NCI-H1048 (cell line): ENCODE data around the gene CD200R1.
"Not testable (repeated sequence)": the region's sequence is repeated elsewhere in the genome, so short reads cannot be mapped to it uniquely, and the experiment has no call there.

Experiments
- DNase-seq: peaks from one replicate; lab custom pipeline; 2025; lab: John Stamatoyannopoulos, UW

CD200R1 gene

DNA sequence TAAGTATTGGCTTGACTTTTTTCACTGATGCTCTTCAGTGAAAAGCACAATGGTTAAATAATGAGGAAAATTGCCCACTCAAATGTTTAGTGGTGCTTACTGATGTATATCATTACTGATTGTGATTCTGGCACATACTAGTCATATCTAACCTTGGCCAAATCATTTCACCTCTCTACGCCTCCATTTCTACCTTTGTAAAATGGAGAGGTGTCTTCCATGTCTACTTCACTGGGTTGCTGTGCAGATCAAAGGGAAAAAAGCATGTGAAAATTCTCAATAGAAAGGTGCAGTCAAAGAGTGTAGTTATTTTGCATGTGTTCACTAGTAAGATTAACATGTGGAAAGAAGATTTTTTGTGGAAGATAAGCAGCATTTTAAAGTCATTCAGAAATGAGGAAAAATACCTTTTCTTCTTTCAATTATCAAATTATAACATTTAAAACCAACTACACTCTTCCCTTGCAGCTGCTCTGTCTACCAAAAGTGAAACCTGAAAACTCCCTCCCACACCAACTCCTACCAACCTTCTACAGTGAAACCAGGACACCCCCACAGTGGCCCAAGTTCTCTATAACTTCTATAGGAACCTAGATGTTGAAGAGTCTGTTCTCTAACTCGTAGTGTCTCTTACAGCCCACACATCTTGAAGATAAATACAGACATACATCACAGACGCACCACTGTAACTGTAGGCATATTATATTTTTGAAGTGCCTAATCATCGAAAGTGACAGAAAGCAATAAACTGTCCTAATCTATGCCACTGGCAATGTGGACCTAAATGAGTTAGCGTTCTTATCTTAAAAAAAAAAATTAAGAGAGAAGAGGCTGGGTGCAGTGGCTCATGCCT, 1.4 kb downstream of the CD200R1 start:
- no peak for DNase-seq

- no peak for DNase-seq
These were observed 2.7 kb downstream of the CD200R1 start for GRCh38 chr3:112972158-112972557.

DNA sequence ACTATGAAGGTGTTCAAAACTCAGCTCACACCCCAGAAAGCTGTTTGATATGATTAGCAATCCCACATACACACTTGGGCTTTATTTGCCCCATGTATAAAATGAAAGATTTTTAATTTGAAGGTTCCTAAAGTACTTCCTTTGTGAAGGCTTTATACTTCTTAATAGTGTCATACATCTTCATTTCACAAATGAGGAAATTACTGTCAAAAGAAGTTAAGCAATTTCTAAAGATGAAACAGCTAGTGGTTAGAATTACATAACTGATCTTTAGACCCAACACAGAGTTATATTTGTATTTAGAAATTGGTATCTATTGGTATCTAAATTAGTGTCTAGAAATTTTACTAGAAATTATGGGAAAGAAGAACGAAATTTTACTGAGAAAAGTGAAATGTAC, 7.1 kb downstream of the CD200R1 start:
- no peak for DNase-seq

DNA sequence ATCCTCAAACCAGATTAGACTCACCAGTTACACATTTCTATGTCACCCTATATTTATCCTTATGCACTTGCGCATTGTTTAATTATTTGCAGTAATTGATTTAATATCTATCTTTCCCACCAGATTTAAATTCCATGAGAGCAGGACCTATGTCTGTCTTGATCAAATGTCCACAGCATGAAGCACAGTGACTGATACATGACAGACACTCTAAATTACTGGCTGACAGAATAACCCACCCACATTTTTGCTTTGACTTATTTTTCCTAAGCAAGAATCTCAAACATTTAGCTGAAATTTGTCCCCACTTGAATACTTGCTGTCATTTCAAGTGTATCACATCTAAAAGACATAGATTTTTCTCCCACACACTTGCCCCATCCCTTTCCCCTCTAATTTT, 7.5 kb downstream of the CD200R1 start:
- no peak for DNase-seq

- no peak for DNase-seq
These were observed 8.3 kb downstream of the CD200R1 start for GRCh38 chr3:112966633-112967032.

DNA sequence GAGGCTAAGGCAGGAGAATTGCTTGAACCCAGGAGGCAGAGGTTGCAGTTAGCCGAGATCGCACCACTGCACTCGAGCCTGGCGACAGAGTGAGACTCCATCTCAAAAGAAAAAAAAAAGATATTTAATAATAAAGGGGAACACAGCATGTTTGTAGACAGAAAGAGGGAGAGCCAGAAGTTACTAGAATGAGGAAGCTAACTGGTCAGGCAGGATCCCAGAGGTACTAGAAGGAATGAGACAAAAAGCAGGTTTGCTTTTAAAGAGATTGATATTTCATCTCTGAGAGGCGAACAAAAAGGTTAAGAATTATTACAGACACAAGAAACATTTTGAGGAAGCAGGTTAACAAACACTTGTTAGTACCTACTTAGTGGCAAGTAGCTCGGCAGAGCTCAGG, 9.2 kb downstream of the CD200R1 start:
- DNase-seq = no peak

- DNase-seq = no peak
These were observed 11.2 kb downstream of the CD200R1 start for GRCh38 chr3:112963683-112964082.

DNA sequence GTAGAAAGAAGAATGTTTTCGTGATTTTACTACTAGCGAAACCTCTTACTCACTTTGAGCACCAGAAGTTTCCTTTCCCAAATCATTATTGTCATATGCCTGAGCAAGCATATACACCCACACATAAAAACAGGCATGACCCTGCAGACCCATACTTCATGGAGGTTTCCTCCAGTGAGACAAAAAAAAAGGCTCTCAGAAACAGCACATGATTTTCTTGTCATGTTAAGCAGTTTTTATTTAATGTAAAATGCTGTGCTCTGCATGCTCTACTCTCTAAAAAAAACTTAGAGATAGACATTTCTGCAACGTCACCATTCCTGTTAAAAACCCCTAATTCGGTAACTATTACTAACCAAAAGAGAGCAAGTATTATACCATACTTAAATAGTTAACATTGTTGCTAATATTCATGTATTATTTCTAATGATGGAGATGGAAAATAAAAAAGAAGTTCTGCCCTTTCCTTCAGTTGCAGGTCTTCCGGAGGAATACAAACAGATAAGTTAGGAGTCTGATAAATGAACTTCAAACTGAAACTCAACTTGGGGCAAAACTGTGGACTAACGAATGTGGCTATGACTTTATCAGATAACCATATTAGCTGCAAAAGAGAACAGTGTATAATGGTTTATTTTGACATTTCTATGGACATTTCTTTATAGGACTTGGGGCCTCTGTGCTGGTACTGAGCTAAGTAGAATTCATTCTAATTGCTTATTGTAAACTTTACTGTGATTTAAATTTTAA, 15.9 kb downstream of the CD200R1 start:
- DNase-seq = no peak

DNA sequence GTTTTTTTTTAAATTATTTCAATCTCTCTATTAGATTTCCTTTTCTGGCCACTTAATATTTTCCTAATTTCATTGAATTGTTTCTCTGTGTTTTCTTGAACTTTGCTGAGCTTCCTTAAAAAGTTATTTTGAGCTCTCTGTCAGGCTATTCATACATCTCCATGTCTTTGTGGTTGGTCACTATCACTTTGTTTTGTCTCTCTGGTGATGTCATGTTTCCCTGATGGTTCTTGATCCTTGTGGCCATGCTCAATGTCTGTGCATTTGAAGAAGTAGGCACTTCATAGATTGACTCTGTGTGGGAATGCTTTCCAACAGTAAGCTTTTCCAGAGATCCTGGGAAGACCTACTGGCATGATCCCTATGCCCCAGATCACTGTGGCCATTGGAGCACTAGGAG, 18.6 kb downstream of the CD200R1 start:
- no peak for DNase-seq

DNA sequence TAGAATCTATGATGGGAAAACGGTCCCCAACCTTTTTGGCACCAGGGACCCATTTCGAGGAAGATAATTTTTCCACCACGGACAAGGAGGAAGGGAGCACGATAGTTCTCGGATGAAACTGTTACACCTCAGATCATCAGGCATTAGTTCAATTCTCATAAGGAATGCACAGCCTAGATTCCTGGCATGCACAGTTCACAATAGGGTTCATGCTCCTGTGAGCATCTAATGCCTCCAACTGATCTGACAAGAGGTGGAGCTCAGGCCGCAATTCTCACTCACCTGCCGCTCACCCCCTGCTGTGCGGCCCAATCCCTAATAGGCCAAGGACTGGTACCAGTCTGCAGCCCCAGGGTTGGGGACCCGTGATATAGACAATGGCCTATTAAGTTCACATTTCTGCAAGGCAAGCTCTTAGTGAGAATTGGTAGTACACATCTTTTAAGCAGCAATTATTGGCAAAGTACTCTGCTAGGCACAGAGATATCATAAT, 26.5 kb downstream of the CD200R1 start:
- DNase-seq = no peak

DNA sequence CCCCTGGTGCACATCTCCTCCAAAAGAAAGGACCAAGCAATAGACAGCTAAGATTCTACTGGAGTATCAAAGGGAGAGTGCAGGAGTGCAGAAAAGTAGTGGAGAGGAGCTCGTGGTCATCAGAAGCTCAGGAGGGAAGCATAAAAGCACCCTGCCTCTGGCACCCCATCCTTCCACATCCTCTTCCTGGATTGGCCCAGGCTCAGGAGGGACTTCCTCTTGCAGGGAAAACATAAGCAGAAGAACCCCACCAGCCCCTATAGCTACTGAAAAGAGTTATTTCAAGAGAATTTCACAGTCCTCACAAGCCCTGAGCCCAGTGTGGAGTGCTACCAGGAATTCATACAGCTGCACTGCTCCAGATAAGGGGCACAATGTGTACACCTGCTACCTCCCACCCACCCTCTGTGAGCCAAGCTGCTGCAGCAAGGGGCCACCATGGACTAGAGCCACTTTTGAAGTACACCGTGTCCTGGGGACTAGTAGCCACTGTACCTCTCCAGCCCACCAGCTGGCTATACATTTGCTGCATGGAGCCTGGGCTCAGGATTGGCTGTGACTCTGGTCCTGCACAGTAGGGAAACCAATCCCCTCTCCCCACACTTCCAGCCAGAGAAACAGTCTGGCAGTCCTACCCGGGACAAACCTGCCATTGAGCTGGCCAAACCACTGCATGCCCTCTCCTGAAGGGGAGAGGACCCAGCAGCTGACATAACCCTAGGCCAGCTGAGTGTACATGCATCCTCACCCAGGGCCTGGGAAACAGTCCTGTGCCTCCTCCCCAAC, 43.0 kb downstream of the CD200R1 start:
- no peak for DNase-seq

- no peak for DNase-seq
These were observed 44.1 kb downstream of the CD200R1 start for GRCh38 chr3:112930771-112931170.

DNA sequence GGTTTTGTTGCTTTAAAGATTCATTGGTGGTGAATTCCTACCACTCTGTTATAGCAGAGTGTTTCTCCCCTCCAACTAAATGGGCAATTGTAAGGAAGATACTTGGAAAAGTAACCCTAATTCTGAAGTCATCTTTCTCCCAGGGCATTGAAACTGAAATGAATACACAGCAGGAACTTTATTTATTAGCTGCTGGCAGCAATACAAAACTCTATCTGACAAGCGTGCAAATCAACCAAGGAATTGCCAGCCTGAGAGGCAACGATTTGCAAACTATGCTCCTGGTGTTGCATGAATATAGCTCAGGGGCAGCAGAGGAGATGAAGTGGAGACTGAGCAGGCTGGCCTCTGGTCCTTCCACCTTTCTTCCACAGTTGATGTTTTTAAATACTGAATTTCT, 48.9 kb downstream of the CD200R1 start:
- no peak for DNase-seq

- no peak for DNase-seq
These were observed 49.3 kb downstream of the CD200R1 start for GRCh38 chr3:112925560-112925959.

- not testable (repeated sequence) for DNase-seq
These were observed 55.4 kb downstream of the CD200R1 start for GRCh38 chr3:112919541-112919940.

DNA sequence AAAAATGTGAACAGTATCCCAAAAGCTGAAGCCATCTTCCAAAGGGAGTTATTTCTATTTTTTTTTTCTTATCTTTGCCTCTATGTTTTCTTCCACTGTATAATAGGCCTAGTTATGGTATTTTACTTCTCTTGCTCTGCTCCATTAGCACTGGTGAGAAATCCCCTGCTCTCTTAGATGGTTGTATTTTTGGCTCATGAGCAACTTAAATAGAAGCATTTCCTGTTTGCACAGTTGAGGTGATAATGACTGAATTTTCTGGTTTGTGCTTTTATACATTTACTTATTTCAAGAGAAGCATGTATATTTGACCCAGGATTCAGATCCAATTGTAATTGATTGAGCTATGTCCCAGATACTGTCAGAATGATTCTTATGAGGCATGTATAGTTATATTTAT, 66.7 kb downstream of the CD200R1 start:
- no peak for DNase-seq

DNA sequence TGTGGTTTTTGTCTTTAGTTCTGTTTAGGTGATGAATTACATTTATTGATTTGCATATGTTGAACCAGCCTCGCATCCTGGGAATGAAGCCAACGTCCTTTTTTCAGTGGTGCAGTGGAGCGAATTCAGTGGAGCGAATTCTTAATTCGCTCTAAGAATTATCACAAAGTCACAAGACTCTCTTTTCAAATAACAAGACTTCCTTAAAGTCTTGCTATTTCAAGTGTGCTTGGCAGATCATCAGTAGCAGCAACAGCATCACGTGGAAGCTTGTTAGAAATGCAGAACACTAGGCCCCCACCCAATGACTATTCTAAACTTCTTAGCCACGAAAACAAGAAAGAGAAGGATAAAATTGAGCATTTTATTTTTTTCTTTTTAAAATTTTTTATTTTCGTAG, 70.1 kb downstream of the CD200R1 start:
- DNase-seq = no peak

DNA sequence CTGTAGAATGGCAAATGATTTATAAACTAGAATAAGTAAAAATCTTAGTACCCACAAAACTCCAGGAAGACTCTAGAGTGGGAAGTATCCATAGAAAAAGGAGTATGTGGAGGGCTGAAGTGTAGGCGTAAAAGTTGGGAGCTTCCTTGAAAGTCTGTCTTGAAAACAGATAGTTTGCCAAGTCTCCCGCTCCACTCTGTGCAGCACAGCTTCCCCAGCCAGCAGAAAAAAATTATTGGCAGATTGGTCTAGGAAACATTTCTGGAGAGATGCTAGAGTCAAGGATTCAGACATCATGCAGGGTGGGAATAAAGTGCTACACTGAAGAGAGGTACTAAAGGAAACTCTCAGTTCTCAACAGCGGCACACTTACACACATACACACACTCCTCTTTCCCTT, 74.8 kb downstream of the CD200R1 start:
- no peak for DNase-seq

DNA sequence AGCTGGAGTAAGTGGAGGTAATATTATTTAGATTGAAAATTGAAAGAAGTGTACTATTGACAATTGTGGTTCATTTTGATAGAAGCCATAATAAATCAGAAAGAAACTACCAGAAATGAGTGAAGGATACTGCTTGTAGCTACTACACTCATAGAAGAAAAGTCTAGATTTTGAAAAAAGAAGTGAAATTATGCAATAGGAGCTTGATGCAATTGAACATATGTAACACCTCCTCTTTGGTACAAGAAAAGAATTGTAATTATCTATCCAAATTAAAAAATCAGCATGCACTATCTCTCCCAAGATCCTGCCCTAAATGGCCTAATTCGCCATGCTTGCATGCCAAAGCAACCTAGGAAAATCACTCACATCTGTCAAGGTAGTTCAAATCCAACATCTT, 77.1 kb downstream of the CD200R1 start:
- DNase-seq = no peak

GRCh38 chr3:112894258-112894657, 80.6 kb downstream of the CD200R1 start:
- DNase-seq = no peak

- DNase-seq = no peak
These were observed 85.5 kb downstream of the CD200R1 start for GRCh38 chr3:112889357-112889756.

DNA sequence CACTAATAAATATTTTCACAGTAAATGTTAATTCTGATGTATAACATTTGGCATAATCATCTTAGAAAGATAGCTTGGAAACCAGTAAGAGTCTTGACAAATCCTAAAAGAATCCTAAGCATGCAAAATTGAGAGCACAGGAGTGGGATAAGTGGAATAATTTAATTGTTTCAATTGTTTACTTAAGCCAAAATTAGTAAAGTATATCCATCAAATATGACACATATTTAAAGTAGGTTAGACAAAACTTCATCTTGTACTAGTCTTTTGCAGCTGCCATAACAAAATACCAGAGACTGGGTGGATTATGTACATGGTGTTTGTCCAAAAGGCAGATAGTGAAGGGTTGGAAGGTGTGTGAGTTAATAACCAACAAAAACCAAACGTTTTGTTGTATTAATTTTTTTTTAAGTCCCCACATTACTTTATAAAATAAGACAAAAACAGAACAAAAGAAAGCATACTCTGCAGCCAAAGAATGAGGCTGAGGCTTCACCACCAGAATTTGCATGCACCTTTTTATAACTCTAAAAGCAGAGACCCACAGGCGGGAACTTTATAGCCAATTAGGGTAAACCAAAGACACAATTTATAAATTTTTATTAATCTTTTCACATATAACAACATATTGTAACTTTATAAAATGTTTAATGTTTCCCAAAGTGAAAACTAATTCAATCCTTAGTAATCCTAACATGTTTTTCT, 86.4 kb downstream of the CD200R1 start:
- DNase-seq = no peak
